Thyroid gland (tissue), 4 donors: ENCODE results near the gene OOSP1. TPM values are rescaled to one million over a fixed set of nuclear protein-coding genes. Genes with fewer than 3 reads are reported as not detected.

ENCODE experiments used
- DNase-seq, 2 donors: peaks; one replicate each; pipeline ENCODE4 v3.0.0-alpha.2; 2019
- H3K27ac ChIP-seq, 3 donors: fragments of 200-600 bp; sonication (generic); 1 replicate in 2 of 3; 2 replicates in 1 of 3; pipeline ENCODE4 v1.5.1; 2016 to 2019; ENCODE audit warnings: mild to moderate bottlenecking in 1 of 3, moderate library complexity in 1 of 3
- H3K27me3 ChIP-seq: fragments of 200-600 bp; sonication (generic); one replicate; pipeline ENCODE4 v1.5.1; 2019
- H3K36me3 ChIP-seq, 2 donors: fragments of 200-600 bp; sonication (generic); one replicate each; pipeline ENCODE4 v1.5.1; 2016 to 2019
- H3K4me1 ChIP-seq, 2 donors: fragments of 200-600 bp; sonication (generic); one replicate each; pipeline ENCODE4 v1.5.1; 2017 to 2019
- H3K4me3 ChIP-seq, 3 donors: fragments of 200-600 bp; sonication (generic); replicated peaks in 1 of 3; 1 replicate in 2 of 3; 2 replicates in 1 of 3; pipeline ENCODE4 v1.5.1; 2016; ENCODE audit warnings: mild to moderate bottlenecking in 1 of 3
- H3K9me3 ChIP-seq: fragments of 200-600 bp; sonication (generic); one replicate; pipeline ENCODE4 v1.5.1; 2017
- POLR2A ChIP-seq, 2 donors: fragments of 450-650 bp; IDR thresholded peaks; one replicate each; pipeline ENCODE4 v1.6.1; 2017; ENCODE audit warnings: antibody characterized with exemption in 2 of 2, mild to moderate bottlenecking in 2 of 2, moderate library complexity in 1 of 2
- WGBS, 2 donors: methylation state at CpG; one replicate each; pipeline ENCODE4 v1.1.5; 2017; 5-methylcytosine and 5-hydroxymethylcytosine counted together
- intact Hi-C: fragments of 100-400 bp; cut with DNase I; formaldehyde crosslinking; loops from one replicate; pipeline ENCODE4 v1.15.1; 2023
- total RNA-seq, 4 donors: library from RNA; depleted of rRNA; stranded (reverse); fragments of >200 nt; gene quantifications; one replicate each; pipeline ENCODE4 v1.2.3, GENCODE V29; 2016
- TF ChIP-seq, protein P1 (sequence below), 6 experiments: fragments of 200-600 bp in 3 of 6; fragments of 450-650 bp in 3 of 6; sonication (generic) in 3 of 6; IDR thresholded peaks; one replicate each; pipeline ENCODE4 v1.5.1; 2016 to 2019; ENCODE audit warnings: antibody characterized with exemption in 6 of 6, mild to moderate bottlenecking in 2 of 6, inconsistent platforms in 1 of 6, moderate library complexity in 1 of 6

OOSP1 gene
- total RNA-seq, 4 donors from 2014 or later, result not detected

GRCh38 chr11:59960502-59961381 lies 22.5 kb downstream of the OOSP1 start:
- intact Hi-C loops, result no loop called here
- 81 to 83% methylated on average over 9 of the region's 9 CpGs for WGBS, 2 donors
- Histone ChIP-seq H3K36me3 (no peaks in the 10 kb centered on the region), H3K9me3 (no peaks in the 10 kb centered on the region), H3K4me1 (no peaks in the 10 kb centered on the region), H3K27me3 (no peaks in the 10 kb centered on the region), H3K27ac (no peak overlapping the region), H3K4me3 (no peak overlapping the region)
- DNase-seq, result no peak
- TF ChIP-seq, protein P1, sequence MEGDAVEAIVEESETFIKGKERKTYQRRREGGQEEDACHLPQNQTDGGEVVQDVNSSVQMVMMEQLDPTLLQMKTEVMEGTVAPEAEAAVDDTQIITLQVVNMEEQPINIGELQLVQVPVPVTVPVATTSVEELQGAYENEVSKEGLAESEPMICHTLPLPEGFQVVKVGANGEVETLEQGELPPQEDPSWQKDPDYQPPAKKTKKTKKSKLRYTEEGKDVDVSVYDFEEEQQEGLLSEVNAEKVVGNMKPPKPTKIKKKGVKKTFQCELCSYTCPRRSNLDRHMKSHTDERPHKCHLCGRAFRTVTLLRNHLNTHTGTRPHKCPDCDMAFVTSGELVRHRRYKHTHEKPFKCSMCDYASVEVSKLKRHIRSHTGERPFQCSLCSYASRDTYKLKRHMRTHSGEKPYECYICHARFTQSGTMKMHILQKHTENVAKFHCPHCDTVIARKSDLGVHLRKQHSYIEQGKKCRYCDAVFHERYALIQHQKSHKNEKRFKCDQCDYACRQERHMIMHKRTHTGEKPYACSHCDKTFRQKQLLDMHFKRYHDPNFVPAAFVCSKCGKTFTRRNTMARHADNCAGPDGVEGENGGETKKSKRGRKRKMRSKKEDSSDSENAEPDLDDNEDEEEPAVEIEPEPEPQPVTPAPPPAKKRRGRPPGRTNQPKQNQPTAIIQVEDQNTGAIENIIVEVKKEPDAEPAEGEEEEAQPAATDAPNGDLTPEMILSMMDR (IDR thresholded peaks at IDR 0.05), result no peak

- no peaks in the 10 kb centered on the region for H3K27me3 ChIP-seq
- no peaks in the 10 kb centered on the region for H3K36me3 ChIP-seq
- H3K4me1 ChIP-seq, result no peaks in the 10 kb centered on the region
- no peak overlapping the region for H3K27ac ChIP-seq
- TF ChIP-seq, protein P1 (IDR thresholded peaks at IDR 0.05), result no peak
- no peak for TF ChIP-seq POLR2A (IDR thresholded peaks at IDR 0.05)
- H3K9me3 ChIP-seq, result no peaks in the 10 kb centered on the region
- DNase-seq, result no peak
- intact Hi-C loops, result no loop called here
- WGBS, 2 donors, result 87 to 88% methylated on average over 2 of the region's 2 CpGs
- no peak overlapping the region for H3K4me3 ChIP-seq
These were observed 23.9 kb downstream of the OOSP1 start for GRCh38 chr11:59962107-59962482.

DNA sequence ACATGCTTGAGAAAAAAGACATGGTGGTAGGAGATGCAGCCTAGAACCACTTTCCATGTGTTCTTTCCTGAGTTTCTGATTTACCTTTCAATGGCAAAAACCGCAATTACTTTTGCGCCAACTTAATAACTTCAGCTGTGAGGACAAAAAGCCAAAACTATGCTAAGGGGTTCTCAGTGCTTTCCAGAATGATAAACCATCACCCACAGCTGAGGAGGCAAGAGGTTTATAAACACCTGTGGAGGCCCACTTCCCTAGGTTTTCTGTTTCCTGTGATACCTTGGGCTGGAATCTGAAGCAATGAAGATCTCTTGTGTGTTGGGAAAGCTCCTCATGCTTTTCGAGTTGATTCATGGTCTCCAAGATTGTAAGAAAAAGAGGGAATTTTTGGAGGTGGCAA lies 25.5 kb downstream of the OOSP1 start, which contains the start of gene OOSP4A:
TSS of gene OOSP4A (plus strand) at position 301 of the 400 bp plus-strand sequence. CDS start at position 301, 0 bp downstream.
- intact Hi-C loops, result no loop called here
- no peak for DNase-seq
- H3K9me3 ChIP-seq, result no peaks in the 10 kb centered on the region
- no peak within 1 kb of the TSS for H3K4me3 ChIP-seq
- H3K36me3 ChIP-seq, result no peaks in the 10 kb centered on the region
- H3K4me1 ChIP-seq, result no peaks in the 10 kb centered on the region
- WGBS, 2 donors, result 83 to 85% methylated on average over 3 of the region's 3 CpGs
- H3K27ac ChIP-seq, result no peak within 1 kb of the TSS
- H3K27me3 ChIP-seq, result no peaks in the 10 kb centered on the region
- no peak for TF ChIP-seq POLR2A (IDR thresholded peaks at IDR 0.05)

- Histone ChIP-seq H3K9me3 (no peaks in the 10 kb centered on the region), H3K27me3 (no peaks in the 10 kb centered on the region), H3K36me3 (no peaks in the 10 kb centered on the region), H3K27ac (no peak overlapping the region), H3K4me3 (no peak overlapping the region), H3K4me1 (no peaks in the 10 kb centered on the region)
- TF ChIP-seq, protein P1 (IDR thresholded peaks at IDR 0.05), result no peak
- no peak for TF ChIP-seq POLR2A (IDR thresholded peaks at IDR 0.05)
- 68 to 72% methylated on average over 7 of the region's 7 CpGs for WGBS, 2 donors
- no peak for DNase-seq
- intact Hi-C loops, result no loop called here
These were observed 27.2 kb downstream of the OOSP1 start for GRCh38 chr11:59965424-59965823.

GRCh38 chr11:59966201-59966600 lies 28.0 kb downstream of the OOSP1 start:
- H3K27me3 ChIP-seq, result no peaks in the 10 kb centered on the region
- H3K4me1 ChIP-seq, result no peaks in the 10 kb centered on the region
- intact Hi-C loops, result no loop called here
- no peak for DNase-seq
- 91 to 94% methylated on average over 3 of the region's 3 CpGs for WGBS, 2 donors
- H3K9me3 ChIP-seq, result no peaks in the 10 kb centered on the region
- no peak overlapping the region for H3K4me3 ChIP-seq
- TF ChIP-seq, protein P1 (IDR thresholded peaks at IDR 0.05), result no peak
- no peak for TF ChIP-seq POLR2A (IDR thresholded peaks at IDR 0.05)
- H3K36me3 ChIP-seq, result no peaks in the 10 kb centered on the region
- H3K27ac ChIP-seq, result no peak overlapping the region
